DMS79 treated with DMSO at 0.1 percent for 48 hours (cell line): ENCODE data around the gene SLC25A40.
"Not testable (repeated sequence)": the region's sequence is repeated elsewhere in the genome, so short reads cannot be mapped to it uniquely, and the experiment has no call there.

Source experiments
- DNase-seq: peaks from one replicate; lab custom pipeline; 2025; lab: John Stamatoyannopoulos, UW

SLC25A40 gene

GRCh38 chr7:87876040-87876868, at the start of gene SLC25A40, which contains the start of gene DBF4:
Gene SLC25A40, minus strand, starts transcription at chr7:87876360. Its CDS starts 17,633 bp downstream, at chr7:87858727.
Gene DBF4, plus strand, starts transcription at chr7:87876493. Its CDS starts 240 bp downstream, at chr7:87876733.
- peak; percentile 96 for DNase-seq

GRCh38 chr7:87922759-87923395, 46.7 kb upstream of the SLC25A40 start:
- not testable (repeated sequence) for DNase-seq

- DNase-seq = no peak
Observed at GRCh38 chr7:87920578-87920977, 44.4 kb upstream of the SLC25A40 start.

GRCh38 chr7:87919875-87920274, 43.7 kb upstream of the SLC25A40 start:
- DNase-seq = no peak

GRCh38 chr7:87918740-87919139, 42.6 kb upstream of the SLC25A40 start:
- no peak for DNase-seq

GRCh38 chr7:87912121-87912520, 36.0 kb upstream of the SLC25A40 start:
- no peak for DNase-seq

GRCh38 chr7:87908814-87909213, 32.7 kb upstream of the SLC25A40 start:
- not testable (repeated sequence) for DNase-seq

GRCh38 chr7:87907136-87907906, 31.2 kb upstream of the SLC25A40 start:
- DNase-seq = not testable (repeated sequence)

- DNase-seq = no peak
Observed at GRCh38 chr7:87899255-87899654, 23.1 kb upstream of the SLC25A40 start.

- no peak for DNase-seq
Observed at GRCh38 chr7:87895363-87895762, 19.2 kb upstream of the SLC25A40 start.

GRCh38 chr7:87886875-87887274, 10.7 kb upstream of the SLC25A40 start:
- peak; percentile 13 for DNase-seq

- no peak for DNase-seq
Observed at GRCh38 chr7:87885018-87885417, 8.9 kb upstream of the SLC25A40 start.

GRCh38 chr7:87882151-87882937, 6.2 kb upstream of the SLC25A40 start:
- DNase-seq = no peak

GRCh38 chr7:87878208-87878735, 2.1 kb upstream of the SLC25A40 start:
- no peak for DNase-seq

- DNase-seq = peak; percentile 15
Observed at GRCh38 chr7:87877366-87878040, 1.3 kb upstream of the SLC25A40 start.

GRCh38 chr7:87876869-87877234, 692 bp upstream of the SLC25A40 start:
- peak; percentile 62 for DNase-seq

- DNase-seq = peak; percentile 31
Observed at GRCh38 chr7:87875151-87876039, 765 bp downstream of the SLC25A40 start.

GRCh38 chr7:87874066-87874465, 2.1 kb downstream of the SLC25A40 start:
- DNase-seq = no peak

- not testable (repeated sequence) for DNase-seq
Observed at GRCh38 chr7:87873328-87873727, 2.8 kb downstream of the SLC25A40 start.

GRCh38 chr7:87872346-87872745, 3.8 kb downstream of the SLC25A40 start:
- no peak for DNase-seq
